Ishikawa (cell line): ENCODE results near the gene LYST.

Source experiments
- CEBPB ChIP-seq: IDR thresholded peaks from 2 replicates; pipeline ENCODE4 v1.6.1; 2012
- CREB1 ChIP-seq: IDR thresholded peaks from 2 replicates; pipeline ENCODE4 v1.6.1; 2012; ENCODE audit warnings: low read depth
- EGR1 ChIP-seq: IDR thresholded peaks from 2 replicates; pipeline ENCODE4 v1.6.1; 2012
- EP300 ChIP-seq: IDR thresholded peaks from 2 replicates; pipeline ENCODE4 v1.6.1; 2012; ENCODE audit warnings: borderline replicate concordance
- FOXM1 ChIP-seq: IDR thresholded peaks from 2 replicates; pipeline ENCODE4 v1.6.1; 2012; ENCODE audit warnings: low read depth, borderline replicate concordance
- MAX ChIP-seq: IDR thresholded peaks from 2 replicates; pipeline ENCODE4 v1.6.1; 2012
- NFIC ChIP-seq: IDR thresholded peaks from 2 replicates; pipeline ENCODE4 v1.6.1; 2012
- RAD21 ChIP-seq: IDR thresholded peaks from 2 replicates; pipeline ENCODE4 v1.6.1; 2012; ENCODE audit warnings: low read depth
- TAF1 ChIP-seq: IDR thresholded peaks from 2 replicates; pipeline ENCODE4 v1.6.1; 2012; ENCODE audit warnings: low read depth, mild to moderate bottlenecking
- TCF12 ChIP-seq: IDR thresholded peaks from 2 replicates; pipeline ENCODE4 v1.6.1; 2012; ENCODE audit warnings: low read depth
- TEAD4 ChIP-seq: IDR thresholded peaks from 2 replicates; pipeline ENCODE4 v1.6.1; 2012
- USF1 ChIP-seq: IDR thresholded peaks from 2 replicates; pipeline ENCODE4 v1.6.1; 2012
- YY1 ChIP-seq: IDR thresholded peaks from 2 replicates; pipeline ENCODE4 v1.6.1; 2012; ENCODE audit warnings: low read depth
- ZBTB7A ChIP-seq: IDR thresholded peaks from 2 replicates; pipeline ENCODE4 v1.6.1; 2012; ENCODE audit warnings: low read depth
- TF ChIP-seq, protein P1 (sequence below): IDR thresholded peaks from 2 replicates; pipeline ENCODE4 v1.6.1; 2012; ENCODE audit warnings: low read depth, mild to moderate bottlenecking

LYST gene

DNA sequence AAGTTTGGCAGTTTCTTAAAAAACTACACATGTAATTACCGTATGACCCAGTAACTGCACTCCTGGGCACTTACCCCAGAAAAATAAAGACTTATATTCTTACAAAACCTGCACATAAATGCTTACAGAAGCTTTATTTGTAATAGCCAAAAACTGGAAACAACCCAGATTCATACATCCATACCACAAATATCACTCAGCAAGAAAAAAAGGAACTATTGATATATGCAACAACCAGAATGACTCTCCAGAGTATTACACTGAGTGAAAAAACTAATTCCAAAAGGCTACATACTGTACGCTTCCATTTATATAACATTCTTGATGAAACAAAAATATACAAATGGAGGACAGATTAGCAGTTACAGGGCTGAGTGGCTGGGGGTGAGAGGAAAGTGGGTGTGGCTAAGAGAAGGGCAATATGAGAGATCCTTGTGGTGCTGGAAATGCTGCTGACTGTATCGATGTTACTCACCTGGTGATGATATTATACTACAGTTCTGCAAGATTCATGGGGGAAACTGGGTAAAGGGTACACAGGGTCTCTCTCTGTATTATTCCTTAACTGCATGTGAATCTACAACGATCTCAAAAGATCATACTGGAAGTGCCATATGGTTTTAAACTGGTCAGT lies 121.1 kb downstream of the LYST start:
- TF ChIP-seq USF1: no peak
- TF ChIP-seq NFIC: no peak

DNA sequence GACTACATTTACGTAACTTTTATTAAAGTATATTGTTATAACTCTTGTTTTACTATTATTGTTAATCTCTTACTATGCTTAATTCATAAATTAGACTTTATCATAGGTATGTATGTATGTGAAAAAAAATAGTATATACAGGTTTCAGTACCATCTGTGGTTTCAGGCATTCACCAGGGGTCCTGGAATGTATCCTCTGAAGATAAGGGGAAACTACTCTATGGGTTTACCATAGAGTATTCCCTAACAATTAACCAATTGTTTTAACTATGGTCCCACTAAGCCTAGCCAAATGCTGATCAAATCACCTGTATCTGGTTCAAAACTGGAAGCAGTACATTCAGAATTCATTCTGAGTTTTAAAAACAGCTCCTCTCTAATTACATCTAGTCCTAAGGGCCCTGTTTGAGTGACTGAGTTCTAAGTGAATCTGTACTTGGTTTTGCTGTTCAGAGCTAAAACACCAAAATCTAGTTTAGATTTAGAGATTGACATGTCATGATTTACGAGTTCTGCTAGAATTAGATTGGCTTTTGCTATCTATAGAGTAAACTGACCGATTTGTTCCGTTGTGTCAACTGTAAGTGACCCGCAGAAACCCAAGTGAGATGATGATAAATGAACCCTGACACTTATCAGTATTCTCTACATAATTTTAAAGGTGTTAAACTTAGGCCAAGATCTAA lies 123.6 kb downstream of the LYST start:
- TF ChIP-seq TCF12 (no peak), CEBPB (no peak), USF1 (no peak), CREB1 (no peak), FOXM1 (no peak), MAX (no peak), EGR1 (no peak), RAD21 (no peak), ZBTB7A (no peak), YY1 (no peak), TAF1 (no peak), NFIC (no peak), EP300 (no peak), TEAD4 (no peak)
- TF ChIP-seq, protein P1, sequence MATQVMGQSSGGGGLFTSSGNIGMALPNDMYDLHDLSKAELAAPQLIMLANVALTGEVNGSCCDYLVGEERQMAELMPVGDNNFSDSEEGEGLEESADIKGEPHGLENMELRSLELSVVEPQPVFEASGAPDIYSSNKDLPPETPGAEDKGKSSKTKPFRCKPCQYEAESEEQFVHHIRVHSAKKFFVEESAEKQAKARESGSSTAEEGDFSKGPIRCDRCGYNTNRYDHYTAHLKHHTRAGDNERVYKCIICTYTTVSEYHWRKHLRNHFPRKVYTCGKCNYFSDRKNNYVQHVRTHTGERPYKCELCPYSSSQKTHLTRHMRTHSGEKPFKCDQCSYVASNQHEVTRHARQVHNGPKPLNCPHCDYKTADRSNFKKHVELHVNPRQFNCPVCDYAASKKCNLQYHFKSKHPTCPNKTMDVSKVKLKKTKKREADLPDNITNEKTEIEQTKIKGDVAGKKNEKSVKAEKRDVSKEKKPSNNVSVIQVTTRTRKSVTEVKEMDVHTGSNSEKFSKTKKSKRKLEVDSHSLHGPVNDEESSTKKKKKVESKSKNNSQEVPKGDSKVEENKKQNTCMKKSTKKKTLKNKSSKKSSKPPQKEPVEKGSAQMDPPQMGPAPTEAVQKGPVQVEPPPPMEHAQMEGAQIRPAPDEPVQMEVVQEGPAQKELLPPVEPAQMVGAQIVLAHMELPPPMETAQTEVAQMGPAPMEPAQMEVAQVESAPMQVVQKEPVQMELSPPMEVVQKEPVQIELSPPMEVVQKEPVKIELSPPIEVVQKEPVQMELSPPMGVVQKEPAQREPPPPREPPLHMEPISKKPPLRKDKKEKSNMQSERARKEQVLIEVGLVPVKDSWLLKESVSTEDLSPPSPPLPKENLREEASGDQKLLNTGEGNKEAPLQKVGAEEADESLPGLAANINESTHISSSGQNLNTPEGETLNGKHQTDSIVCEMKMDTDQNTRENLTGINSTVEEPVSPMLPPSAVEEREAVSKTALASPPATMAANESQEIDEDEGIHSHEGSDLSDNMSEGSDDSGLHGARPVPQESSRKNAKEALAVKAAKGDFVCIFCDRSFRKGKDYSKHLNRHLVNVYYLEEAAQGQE: no peak

GRCh38 chr1:235741294-235741693 lies 125.4 kb downstream of the LYST start:
- TF ChIP-seq YY1: no peak

- TF ChIP-seq ZBTB7A: no peak
- no peak for TF ChIP-seq NFIC
- TF ChIP-seq CEBPB: no peak
- TF ChIP-seq RAD21: no peak
- TF ChIP-seq TAF1: no peak
- no peak for TF ChIP-seq MAX
- no peak for TF ChIP-seq FOXM1
- TF ChIP-seq, protein P1: no peak
- no peak for TF ChIP-seq TCF12
- no peak for TF ChIP-seq TEAD4
- no peak for TF ChIP-seq USF1
- TF ChIP-seq EP300: no peak
- no peak for TF ChIP-seq EGR1
- TF ChIP-seq YY1: no peak
- no peak for TF ChIP-seq CREB1
Measured at GRCh38 chr1:235739631-235740030, 127.1 kb downstream of the LYST start.

GRCh38 chr1:235739124-235739523 lies 127.6 kb downstream of the LYST start:
- no peak for TF ChIP-seq TCF12
- no peak for TF ChIP-seq EGR1
- no peak for TF ChIP-seq USF1
- no peak for TF ChIP-seq MAX
- no peak for TF ChIP-seq TEAD4
- no peak for TF ChIP-seq EP300
- no peak for TF ChIP-seq FOXM1
